Activated gamma-delta T cell (primary cell): ENCODE measurements around the gene ORC5.

Source experiments
- DNase-seq: peaks from one replicate; lab custom pipeline; 2025; lab: John Stamatoyannopoulos, UW

ORC5 gene

GRCh38 chr7:104126411-104126841 is 81.4 kb downstream of the ORC5 start:
- no peak for DNase-seq

- DNase-seq: no peak
These were observed 82.8 kb downstream of the ORC5 start for GRCh38 chr7:104124893-104125477.

DNA sequence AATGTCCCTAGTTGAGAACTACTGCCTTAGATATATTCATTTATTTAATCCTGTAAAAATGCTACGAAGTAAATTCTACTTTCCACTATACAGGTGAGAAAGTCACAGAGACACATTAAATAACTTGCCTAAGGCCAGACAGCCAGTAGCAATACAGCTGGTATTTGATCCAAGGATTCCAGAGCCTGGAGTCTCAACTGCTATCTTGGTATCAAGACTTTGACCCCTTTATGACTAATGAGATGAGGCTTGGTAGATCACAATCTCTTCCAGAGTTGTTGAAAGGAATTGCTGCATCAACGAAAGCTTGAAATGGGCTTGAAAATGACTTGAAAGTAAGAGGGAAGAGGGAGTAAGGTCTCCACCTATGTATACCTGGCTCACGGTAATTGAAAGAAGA is 83.3 kb downstream of the ORC5 start:
- no peak for DNase-seq

DNA sequence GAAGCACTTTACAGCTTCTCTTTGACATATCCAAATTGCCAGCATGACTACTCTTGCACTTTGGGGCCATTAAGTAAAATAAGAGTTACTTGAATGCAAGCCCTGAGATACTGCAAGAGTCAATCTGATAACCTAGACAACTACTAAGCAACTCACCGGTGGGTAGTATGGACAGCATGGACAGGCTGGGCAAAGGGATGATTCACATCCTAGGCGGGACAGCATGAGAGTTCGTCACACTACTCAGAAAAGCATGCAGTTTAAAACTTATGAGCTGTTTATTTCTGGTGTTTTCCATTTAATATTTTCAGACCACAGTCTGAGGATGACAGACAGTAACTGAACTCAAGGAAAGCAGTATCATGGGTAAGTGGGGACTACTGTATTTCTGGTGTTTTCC is 84.0 kb downstream of the ORC5 start:
- no peak for DNase-seq

DNA sequence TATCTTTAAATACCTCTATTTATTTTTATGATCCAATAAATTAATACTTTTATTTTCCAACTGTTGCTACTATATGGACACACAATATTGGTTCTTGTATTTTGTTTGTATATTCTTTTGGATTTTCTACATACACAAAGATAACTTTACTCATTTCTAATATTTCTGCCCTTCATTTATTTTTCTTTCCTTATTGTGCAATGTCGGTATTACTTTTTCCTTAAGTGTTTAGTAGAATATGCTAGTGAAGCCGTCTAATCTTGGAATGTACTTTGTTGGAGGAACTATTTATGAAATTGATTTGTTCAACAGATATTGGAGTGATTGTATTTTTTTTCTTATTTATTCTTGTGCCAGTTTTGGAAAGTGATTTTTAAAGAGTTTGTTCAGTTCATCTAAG is 94.0 kb downstream of the ORC5 start:
- DNase-seq: no peak

DNA sequence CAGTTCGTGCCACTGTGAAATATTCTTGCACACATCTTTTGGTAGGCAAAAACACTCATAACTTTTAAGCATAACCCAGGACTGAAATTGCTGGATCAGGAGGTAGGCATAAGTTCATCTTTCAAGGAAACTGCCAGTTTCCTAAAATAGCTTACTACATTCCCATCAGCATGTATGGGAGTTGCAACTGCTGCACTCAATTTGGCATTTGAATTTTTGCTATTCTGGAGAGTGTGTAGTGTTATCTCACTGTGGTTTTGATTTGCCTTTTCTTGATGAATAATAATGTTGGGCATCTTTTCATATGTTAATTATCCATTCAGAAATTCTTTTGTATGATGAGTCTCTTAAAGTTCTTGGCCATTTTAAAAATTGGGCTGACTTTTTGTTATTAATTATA is 95.2 kb downstream of the ORC5 start:
- DNase-seq: no peak

- no peak for DNase-seq
These were observed 96.5 kb downstream of the ORC5 start for GRCh38 chr7:104111271-104111670.

- no peak for DNase-seq
These were observed 101.5 kb downstream of the ORC5 start for GRCh38 chr7:104106108-104106905.

GRCh38 chr7:104098890-104099289 is 108.9 kb downstream of the ORC5 start:
- DNase-seq: no peak

GRCh38 chr7:104096683-104097082 is 111.1 kb downstream of the ORC5 start:
- DNase-seq: no peak

DNA sequence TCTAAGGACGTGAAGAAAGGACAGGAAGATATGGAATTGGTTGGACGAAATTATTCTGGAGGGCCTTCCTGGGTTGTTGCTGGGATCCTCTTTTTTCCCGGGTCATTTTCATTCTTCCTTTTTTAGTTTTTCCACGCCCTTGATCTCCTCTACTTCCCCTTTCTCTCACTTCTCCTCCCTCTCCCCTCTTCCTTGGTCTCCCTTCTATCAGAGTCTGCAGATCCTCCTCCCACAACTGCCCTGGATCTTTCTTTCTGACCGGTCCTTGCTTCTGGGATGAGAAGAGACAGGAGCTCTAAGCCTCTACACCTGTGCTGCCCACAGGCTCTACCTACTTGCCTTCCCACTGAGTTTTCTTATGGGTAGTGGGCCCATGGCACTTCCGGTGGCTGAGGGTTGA is 114.7 kb downstream of the ORC5 start:
- DNase-seq: no peak

DNA sequence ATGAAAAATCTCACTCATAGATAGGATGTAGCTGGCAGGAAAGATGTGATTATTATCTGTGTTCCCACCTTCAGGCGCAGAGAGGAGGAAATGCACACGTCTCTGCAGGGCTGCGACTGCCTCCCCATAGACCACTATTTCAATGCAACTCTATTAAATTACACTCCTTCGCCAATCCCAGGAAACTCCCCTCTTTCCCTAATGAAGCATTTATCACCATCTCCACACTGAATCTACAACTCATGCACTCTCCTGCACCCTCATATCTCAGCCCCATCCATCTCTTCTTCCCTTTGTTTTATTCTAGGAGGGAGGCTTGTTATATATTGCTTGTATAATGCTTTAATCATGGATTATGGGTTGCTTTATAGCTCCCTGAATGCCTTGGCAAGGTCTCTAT is 116.6 kb downstream of the ORC5 start:
- DNase-seq: no peak

DNA sequence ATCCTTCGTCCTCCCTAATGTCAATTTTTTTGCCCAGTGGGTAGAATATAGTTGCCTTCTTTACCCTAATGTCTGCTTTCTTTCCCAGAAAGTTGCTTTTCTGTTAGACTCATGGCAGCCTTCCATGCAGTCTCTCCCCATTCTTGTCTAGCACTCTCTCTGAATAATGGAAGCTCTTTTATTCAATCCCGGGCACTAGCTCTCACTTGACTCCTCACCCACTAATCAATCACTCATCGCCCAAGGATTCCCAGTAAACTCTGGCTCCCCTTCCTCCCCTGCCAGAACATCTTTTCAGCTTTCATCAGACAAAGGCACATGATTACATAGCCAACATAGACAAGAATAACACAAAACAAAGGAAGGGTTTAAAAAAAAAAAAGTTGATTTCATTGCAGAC is 118.2 kb downstream of the ORC5 start:
- no peak for DNase-seq

- DNase-seq: no peak
These were observed 118.8 kb downstream of the ORC5 start for GRCh38 chr7:104089061-104089460.
